ENCODE measurements around the gene GATAD2B. TPM values are rescaled to one million over a fixed set of nuclear protein-coding genes. Genes with fewer than 3 reads are reported as not detected.
A peak's percentile ranks its signal among the peaks of the same experiment; 100 is the strongest.

Gene GATAD2B
- total and polyA plus RNA-seq, 2 of the 4 experiments (the other 2 are of a cell fraction): 3.8 to 6.2 TPM

- Histone ChIP-seq H2AK9ac (replicated peaks; ENCODE audit: low read depth, low read length, poor library complexity) (no peak overlapping the region), H3K4me3 (ENCODE audit: insufficient read depth, low read depth, low read length) (no peak overlapping the region)
- in situ Hi-C loops (cut with MboI; ENCODE audit: low sequenced_read_pairs): no loop called here
Measured at GRCh38 chr1:153793261-153793972, 129.4 kb downstream of the GATAD2B start.

More at GRCh38 chr1:153793261-153793972, 129.4 kb downstream of the GATAD2B start:
- intact Hi-C loops (cut with micrococcal nuclease) (loop anchor here (10.0 kb wide), 1 partner anchor 131 kb away; the partner anchor contains the start of gene GATAD2B), dilution Hi-C loops (cut with HindIII; ENCODE audit: low sequenced_read_pairs, unreplicated experiment) (no loop called here)
- H3K9me1 ChIP-seq (ENCODE audit: insufficient read depth, low read length): peaks cover 10% of the 10 kb centered on the region
- no peak overlapping the region for H2BK5ac ChIP-seq (ENCODE audit: low read depth, low read length, poor library complexity, severe bottlenecking)
- H3K23ac ChIP-seq (ENCODE audit: low read depth, low read length): no peak overlapping the region
- 0 out of 4 replicates have a peak, but pooled peaks cover 0 to 3% of the 10 kb centered on the region in 2 experiments for H3K79me1 ChIP-seq (ENCODE audit: low read depth in 1 of 2, low read length in 2 of 2)
- H3K4ac ChIP-seq (ENCODE audit: low read depth, low read length): peak overlapping the region; percentile 43; the same call in 1 of the 2 replicates
- BruUV-seq (replicated peaks): no TSS peak
- no peak overlapping the region; the same call in 1 of the 2 replicates for H2BK120ac ChIP-seq (ENCODE audit: low read depth, low read length)
- no peak overlapping the region for H3K56ac ChIP-seq (ENCODE audit: extremely low read depth, insufficient read depth, low read length)
- H3K36me3 ChIP-seq (ENCODE audit: control insufficient read depth, insufficient read depth, low read length): no peaks in the 10 kb centered on the region
- no peak overlapping the region for H4K5ac ChIP-seq (ENCODE audit: low read depth, low read length)
- H3K27me3 ChIP-seq (ENCODE audit: control insufficient read depth, insufficient read depth, low read length): no peaks in the 10 kb centered on the region
- POLR2A ChIA-PET (ENCODE audit: unreplicated experiment): interaction anchor here (0.6 kb wide), 1 partner anchor 120 kb away, joined by 6 read pairs; no protein-coding TSS in a partner anchor
- CTCF ChIA-PET: no interaction called here
- no peak overlapping the region for H2AFZ ChIP-seq (replicated peaks; ENCODE audit: low read length, poor library complexity)
- ATAC-seq (ENCODE audit: low read depth): no peak
- no peak for DNase-seq
- H4K20me1 ChIP-seq (ENCODE audit: insufficient read depth, low read length): no peaks in the 10 kb centered on the region
- no peak overlapping the region for H4K8ac ChIP-seq (ENCODE audit: low read depth in 2 of 2, low read length in 2 of 2)
- H3K27ac ChIP-seq (ENCODE audit: insufficient read depth, low read length): no peak overlapping the region
- H2AK5ac ChIP-seq (ENCODE audit: low read depth, low read length): no peak overlapping the region
- H3K18ac ChIP-seq (ENCODE audit: low read depth, low read length): no peak overlapping the region
- no peak overlapping the region for H3K14ac ChIP-seq (replicated peaks; ENCODE audit: low read depth, low read length)
- no peaks in the 10 kb centered on the region for H3K9me3 ChIP-seq (ENCODE audit: control insufficient read depth, insufficient read depth, low read length)
- peaks cover 11% of the 10 kb centered on the region for H3K4me1 ChIP-seq (ENCODE audit: control insufficient read depth, insufficient read depth, low read length)
- H2BK20ac ChIP-seq (ENCODE audit: low read depth, low read length): no peak overlapping the region
- H3K9ac ChIP-seq (ENCODE audit: low read depth, low read length): no peak overlapping the region
- TF ChIP-seq POLR2A (IDR thresholded peaks at IDR 0.05; ENCODE audit: low read depth, low read length): no peak
- TF ChIP-seq CHD1 (IDR thresholded peaks at IDR 0.05; ENCODE audit: low read depth, low read length): no peak
- no peak for TF ChIP-seq NFE2L2 (IDR thresholded peaks at IDR 0.05; ENCODE audit: low read depth, low read length)
- TF ChIP-seq, protein P1, sequence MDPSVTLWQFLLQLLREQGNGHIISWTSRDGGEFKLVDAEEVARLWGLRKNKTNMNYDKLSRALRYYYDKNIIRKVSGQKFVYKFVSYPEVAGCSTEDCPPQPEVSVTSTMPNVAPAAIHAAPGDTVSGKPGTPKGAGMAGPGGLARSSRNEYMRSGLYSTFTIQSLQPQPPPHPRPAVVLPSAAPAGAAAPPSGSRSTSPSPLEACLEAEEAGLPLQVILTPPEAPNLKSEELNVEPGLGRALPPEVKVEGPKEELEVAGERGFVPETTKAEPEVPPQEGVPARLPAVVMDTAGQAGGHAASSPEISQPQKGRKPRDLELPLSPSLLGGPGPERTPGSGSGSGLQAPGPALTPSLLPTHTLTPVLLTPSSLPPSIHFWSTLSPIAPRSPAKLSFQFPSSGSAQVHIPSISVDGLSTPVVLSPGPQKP (IDR thresholded peaks at IDR 0.05; ENCODE audit: borderline replicate concordance, low read depth, low read length): no peak
- no peak for TF ChIP-seq BHLHE40 (IDR thresholded peaks at IDR 0.05; ENCODE audit: low read depth, low read length)
- no peak for TF ChIP-seq USF2 (IDR thresholded peaks at IDR 0.05; ENCODE audit: low read depth, low read length)
- TF ChIP-seq, protein P2, sequence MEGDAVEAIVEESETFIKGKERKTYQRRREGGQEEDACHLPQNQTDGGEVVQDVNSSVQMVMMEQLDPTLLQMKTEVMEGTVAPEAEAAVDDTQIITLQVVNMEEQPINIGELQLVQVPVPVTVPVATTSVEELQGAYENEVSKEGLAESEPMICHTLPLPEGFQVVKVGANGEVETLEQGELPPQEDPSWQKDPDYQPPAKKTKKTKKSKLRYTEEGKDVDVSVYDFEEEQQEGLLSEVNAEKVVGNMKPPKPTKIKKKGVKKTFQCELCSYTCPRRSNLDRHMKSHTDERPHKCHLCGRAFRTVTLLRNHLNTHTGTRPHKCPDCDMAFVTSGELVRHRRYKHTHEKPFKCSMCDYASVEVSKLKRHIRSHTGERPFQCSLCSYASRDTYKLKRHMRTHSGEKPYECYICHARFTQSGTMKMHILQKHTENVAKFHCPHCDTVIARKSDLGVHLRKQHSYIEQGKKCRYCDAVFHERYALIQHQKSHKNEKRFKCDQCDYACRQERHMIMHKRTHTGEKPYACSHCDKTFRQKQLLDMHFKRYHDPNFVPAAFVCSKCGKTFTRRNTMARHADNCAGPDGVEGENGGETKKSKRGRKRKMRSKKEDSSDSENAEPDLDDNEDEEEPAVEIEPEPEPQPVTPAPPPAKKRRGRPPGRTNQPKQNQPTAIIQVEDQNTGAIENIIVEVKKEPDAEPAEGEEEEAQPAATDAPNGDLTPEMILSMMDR (conservative IDR thresholded peaks at IDR 0.05; ENCODE audit: low read depth, low read length): no peak
- no peak for TF ChIP-seq CEBPB (IDR thresholded peaks at IDR 0.05; ENCODE audit: low read depth, low read length)
- TF ChIP-seq SMC3 (IDR thresholded peaks at IDR 0.05; ENCODE audit: low read depth, low read length): no peak
- TF ChIP-seq FOS (IDR thresholded peaks at IDR 0.05; ENCODE audit: low read depth, low read length): no peak
- no peak for TF ChIP-seq MXI1 (IDR thresholded peaks at IDR 0.05; ENCODE audit: borderline replicate concordance, low read depth, low read length)
- no peak for TF ChIP-seq MAFK (IDR thresholded peaks at IDR 0.05; ENCODE audit: low read depth, low read length)
- no peak for TF ChIP-seq RCOR1 (IDR thresholded peaks at IDR 0.05; ENCODE audit: insufficient replicate concordance, low read length)
- no peak for TF ChIP-seq RFX5 (IDR thresholded peaks at IDR 0.05; ENCODE audit: low read depth, low read length)
- no peak for TF ChIP-seq MAZ (IDR thresholded peaks at IDR 0.05; ENCODE audit: borderline replicate concordance, low read depth, low read length)
- no peak overlapping the region for H4K91ac ChIP-seq (ENCODE audit: insufficient read depth, low read depth, low read length)
- no peak overlapping the region for H2BK15ac ChIP-seq (ENCODE audit: low read depth, low read length)
- no peak overlapping the region for H3K4me2 ChIP-seq (ENCODE audit: low read depth, low read length)
- WGBS, 2 experiments (ENCODE audit: extremely low coverage in 2 of 2, insufficient read length in 1 of 2): no CpG with 5 or more reads among the region's 9 CpGs
